ENCODE data around the gene ARHGAP5.
A peak's percentile ranks its signal among the peaks of the same experiment; 100 is the strongest.

ARHGAP5 gene, protein sequence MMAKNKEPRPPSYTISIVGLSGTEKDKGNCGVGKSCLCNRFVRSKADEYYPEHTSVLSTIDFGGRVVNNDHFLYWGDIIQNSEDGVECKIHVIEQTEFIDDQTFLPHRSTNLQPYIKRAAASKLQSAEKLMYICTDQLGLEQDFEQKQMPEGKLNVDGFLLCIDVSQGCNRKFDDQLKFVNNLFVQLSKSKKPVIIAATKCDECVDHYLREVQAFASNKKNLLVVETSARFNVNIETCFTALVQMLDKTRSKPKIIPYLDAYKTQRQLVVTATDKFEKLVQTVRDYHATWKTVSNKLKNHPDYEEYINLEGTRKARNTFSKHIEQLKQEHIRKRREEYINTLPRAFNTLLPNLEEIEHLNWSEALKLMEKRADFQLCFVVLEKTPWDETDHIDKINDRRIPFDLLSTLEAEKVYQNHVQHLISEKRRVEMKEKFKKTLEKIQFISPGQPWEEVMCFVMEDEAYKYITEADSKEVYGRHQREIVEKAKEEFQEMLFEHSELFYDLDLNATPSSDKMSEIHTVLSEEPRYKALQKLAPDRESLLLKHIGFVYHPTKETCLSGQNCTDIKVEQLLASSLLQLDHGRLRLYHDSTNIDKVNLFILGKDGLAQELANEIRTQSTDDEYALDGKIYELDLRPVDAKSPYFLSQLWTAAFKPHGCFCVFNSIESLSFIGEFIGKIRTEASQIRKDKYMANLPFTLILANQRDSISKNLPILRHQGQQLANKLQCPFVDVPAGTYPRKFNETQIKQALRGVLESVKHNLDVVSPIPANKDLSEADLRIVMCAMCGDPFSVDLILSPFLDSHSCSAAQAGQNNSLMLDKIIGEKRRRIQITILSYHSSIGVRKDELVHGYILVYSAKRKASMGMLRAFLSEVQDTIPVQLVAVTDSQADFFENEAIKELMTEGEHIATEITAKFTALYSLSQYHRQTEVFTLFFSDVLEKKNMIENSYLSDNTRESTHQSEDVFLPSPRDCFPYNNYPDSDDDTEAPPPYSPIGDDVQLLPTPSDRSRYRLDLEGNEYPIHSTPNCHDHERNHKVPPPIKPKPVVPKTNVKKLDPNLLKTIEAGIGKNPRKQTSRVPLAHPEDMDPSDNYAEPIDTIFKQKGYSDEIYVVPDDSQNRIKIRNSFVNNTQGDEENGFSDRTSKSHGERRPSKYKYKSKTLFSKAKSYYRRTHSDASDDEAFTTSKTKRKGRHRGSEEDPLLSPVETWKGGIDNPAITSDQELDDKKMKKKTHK (N-terminal part only)

DNA sequence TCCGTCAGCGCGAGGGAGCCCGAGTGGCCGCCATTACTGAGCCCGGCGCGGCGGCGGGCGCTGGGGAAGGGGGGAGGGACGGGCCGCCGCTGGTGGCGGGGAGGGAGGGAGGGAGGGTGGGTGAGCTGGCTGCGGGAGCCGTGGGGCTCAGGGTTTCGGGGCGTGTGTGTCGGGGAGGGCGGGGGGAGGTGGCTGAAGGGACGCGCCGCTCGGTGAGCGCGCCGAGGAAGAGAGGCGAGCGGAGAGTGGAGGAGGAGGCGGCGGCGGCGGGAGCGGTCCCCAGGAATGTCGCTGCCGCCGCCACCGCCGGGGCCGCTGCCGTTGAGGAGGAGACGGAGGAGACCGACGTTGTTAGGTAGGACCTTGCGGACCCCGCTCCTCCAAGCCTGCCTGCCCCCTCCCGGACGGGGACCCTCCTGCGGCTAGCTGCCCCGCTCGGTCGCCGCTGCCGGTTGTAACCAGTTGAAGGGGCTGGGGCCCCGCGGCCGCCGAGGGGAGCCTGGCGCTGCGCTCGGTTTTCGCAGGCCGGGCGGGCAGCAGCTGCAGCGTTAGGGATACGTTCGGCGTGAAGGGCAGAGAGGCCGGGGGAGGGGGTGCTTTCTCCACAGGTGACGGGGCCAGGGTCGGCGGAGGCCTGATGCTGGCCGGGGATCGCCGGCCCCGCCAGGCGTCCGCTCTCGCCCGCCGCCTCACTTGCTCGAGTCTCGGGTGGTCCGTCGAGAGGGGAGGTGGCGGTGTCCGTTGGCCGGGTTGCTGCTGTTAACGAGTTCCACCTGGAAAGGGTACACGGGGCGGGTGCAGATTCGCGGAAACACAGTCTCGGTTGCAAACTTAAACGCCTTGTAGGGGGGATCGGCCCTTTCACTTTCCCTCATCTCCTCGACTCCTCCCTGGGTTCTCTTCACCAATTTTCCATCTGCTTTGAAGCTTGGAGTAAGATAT lies at the start of gene ARHGAP5:
ARHGAP5 (plus strand) TSS at position 224 of the 942 bp plus-strand sequence. CDS start 13,366 bp downstream, outside the sequence.
- peak; percentile 27 for DNase-seq (ENCODE audit: insufficient read length, low spot score)
- FAIRE-seq: no peak

DNA sequence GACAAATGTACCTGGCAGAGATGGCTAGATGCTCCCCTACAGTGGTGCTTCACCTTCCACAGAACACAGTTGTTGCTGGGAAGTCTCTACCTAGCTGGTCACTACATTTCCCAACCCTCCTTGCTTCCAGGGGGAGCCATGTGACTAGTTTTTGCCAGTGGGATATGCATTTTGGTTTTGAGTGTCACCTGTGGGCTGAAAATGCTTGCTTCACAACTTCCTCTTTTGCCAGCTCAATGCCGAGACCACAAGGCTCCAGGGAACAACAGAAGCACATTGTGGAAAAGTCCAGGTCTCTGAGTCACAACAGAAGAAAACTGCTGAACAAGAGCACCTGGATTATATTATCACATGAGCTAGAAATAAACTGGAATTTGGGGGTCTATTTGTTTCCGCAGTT lies 48.5 kb upstream of the ARHGAP5 start:
- DNase-seq (ENCODE audit: insufficient read length, low spot score) (no peak), FAIRE-seq (no peak)

DNA sequence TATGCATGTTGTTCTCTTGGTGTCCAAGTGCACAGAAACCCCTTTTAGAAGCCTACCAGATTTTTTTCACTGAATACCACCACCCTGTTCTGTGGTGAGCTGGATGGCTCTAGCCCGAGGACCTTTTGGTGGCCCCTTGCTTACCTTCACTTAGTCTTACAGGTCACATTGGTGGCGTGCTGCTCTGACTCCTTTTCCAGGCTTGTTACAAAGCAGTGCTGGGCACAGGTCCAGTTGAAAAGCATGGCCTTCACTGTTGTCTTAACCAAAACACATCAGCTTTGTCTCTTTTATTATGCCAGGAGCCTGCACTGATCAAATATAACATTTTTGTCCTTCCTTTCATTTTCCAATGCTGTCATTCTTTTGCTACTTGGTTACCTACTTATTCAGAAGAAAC lies 43.6 kb upstream of the ARHGAP5 start:
- DNase-seq (ENCODE audit: insufficient read length, low spot score) (no peak), FAIRE-seq (no peak)

DNA sequence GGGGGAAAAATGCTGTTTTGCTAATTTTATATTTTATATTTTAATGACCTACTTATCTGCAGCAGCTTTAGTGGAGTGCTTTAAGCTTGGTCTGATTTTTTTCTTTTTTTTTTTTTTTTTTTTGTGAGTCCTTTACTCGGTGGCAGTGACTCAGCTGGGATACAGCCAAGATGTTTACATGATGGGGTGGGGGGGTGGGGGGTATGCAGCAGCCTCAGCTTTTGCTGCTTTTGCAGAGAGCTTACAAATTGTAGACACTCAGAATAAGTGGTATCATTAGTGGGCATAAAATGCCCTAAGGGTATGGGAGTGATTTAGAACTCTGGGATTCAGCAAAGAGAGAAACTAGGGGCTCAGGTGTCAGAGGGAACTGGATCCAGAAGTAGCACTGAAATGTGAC lies 38.2 kb upstream of the ARHGAP5 start:
- no peak for FAIRE-seq
- no peak for DNase-seq (ENCODE audit: insufficient read length, low spot score)

DNA sequence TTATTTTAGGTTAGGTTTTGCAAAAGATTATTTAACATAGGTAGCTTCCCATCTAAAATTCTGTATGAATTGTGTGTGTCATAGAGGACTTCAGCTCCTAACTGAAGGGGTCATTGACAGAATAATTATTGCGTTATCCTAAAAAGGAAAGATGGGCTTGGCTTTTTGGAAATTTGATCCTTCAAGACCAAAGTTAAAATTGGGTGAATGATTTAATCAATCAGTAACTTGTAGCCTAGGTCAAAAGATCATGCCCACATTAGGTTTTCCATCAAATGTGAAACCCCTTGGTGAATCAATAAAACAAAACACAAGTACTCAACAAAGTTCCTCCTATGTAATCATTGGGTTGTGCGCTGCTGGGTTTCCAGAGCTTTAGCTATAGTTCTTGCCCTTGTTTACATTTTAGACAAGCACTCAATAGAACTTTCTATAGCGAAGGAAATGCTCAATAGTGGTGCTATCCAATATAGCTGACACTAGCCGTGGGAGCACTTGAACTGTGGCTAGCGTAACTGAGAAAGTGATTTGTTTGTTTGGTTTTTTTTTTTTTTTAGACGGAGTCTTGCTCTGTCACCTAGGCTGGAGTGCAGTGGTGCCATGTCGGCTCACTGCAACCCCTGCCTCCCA lies 37.6 kb upstream of the ARHGAP5 start:
- no peak for DNase-seq (ENCODE audit: insufficient read length, low spot score)
- FAIRE-seq: no peak

DNA sequence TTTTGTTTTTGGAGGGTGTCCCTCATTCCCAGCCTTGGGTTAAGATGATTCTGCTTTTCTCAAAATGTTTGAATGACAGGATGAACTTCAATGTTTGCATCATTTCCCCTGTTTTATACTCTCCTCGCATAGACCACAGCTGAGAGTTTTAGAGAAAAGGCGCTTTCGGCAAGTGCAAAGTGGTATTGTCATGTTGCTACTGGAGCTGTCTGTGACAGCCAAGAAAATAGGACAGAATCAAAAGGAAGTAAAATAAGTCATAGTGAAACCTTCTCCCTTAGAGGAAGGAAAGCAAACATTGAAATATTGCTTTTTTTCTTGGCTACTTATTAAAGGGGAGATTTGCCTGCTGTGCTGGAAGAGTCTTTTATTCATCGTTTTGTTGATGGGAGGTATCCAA lies 33.5 kb upstream of the ARHGAP5 start:
- DNase-seq (ENCODE audit: insufficient read length, low spot score): no peak
- no peak for FAIRE-seq

DNA sequence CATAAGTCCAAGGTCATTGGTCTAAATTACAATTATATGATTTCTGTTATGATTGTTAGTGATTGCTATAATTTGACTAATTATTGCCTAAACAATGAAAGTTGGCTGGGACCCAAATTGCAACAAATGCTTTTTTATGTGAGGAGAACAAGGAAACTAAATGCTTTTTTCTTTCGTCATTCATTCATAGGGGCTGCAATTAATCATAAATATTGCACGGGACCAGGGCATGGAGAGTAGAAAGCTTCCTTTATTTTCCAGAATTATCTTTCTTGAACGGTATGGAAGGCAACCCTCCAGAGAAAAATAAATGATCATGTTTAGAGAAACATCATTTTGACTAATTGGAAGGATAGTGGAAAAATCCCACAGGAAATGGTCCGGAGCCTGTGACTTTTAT lies 32.6 kb upstream of the ARHGAP5 start:
- DNase-seq (ENCODE audit: insufficient read length, low spot score): no peak
- no peak for FAIRE-seq

DNA sequence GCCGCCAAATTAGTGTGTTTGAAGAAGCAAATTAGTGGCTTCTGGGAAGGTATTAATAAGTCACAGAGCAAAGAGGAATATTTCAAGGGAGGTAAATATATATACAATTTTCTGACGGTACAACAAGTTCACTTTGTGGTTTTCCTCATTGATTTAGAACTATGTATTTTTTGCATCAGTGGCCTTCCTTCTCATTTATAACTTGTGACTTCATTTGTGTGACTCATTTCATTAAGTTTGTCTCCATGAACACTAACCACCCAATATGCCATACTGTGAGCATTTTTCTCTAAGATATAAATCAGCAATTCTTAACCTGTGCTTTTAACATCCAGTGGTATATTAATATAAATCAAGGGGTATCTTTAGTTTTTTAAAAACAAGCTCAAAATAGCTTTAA lies 29.3 kb upstream of the ARHGAP5 start:
- DNase-seq (ENCODE audit: insufficient read length, low spot score) (no peak), FAIRE-seq (no peak)

DNA sequence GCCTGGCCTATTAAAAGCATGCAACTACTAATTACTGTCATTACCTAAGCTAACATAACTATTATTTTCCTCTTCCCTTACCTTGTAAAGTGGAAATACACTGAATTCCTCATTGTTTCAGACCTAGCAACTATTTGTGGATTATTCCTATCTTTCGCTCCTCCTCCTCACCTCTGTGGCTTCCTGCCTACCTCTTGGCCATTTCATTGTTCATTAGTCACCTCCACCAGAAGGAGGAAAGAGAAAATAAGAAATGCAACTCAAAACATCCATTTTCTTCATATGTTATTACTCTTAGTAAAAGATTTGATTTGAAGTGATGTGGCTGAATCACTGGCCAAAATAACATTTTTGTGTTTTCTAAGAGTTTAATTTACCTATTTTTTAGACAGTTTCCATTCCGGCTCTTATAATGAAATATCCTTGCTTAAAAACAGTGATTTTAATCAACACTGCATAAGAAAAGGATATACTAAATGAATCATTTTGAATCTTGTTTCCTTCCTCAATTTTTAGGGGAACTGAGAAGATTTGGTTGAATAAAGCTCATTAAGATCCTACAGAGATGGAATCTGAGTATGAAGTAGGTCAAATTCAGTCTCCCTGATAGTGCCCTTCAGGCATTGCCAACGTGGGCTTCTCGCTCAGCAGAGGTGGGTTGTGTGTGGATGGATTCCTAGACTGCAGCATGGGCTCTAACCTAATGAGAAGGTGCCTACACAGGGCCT lies 27.6 kb upstream of the ARHGAP5 start:
- FAIRE-seq: no peak
- DNase-seq (ENCODE audit: insufficient read length, low spot score): no peak

DNA sequence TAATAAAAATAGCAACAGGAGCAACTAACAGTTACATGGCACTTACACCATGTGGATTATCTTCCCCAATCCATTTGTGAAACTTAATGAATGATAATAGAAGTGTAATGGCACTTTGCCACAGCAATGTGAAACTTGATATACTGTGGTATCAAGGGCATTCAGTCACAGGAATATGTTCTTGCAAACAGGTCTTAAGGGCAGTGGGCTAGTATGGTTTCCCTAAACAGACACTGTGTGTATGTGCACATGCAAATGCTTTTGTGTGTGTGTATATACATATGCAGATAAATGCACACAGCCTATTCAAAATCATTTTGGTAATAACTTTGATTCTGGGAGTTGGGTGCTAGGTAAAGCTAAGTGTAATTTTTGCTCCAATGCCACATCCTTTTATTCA lies 26.2 kb upstream of the ARHGAP5 start:
- FAIRE-seq (no peak), DNase-seq (ENCODE audit: insufficient read length, low spot score) (no peak)

DNA sequence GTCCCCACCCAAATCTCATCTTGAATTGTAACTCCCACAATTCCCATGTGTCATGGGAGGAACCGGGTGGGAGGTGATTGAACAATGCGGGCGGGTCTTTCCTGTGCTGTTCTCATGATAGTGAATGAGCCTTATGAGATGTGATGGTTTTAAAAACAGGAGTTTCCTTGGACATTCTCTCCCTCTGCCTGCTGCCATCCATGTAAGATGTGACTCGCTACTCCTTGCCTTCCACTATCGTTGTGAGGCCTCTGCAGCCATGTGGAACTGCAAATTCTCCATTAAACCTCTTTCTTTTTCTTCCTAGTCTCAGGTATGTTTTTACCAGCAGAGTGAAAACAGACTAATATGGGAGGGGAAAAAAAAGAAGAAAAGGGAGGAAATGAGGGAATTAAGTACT lies 22.6 kb upstream of the ARHGAP5 start:
- no peak for FAIRE-seq
- DNase-seq (ENCODE audit: insufficient read length, low spot score): no peak

DNA sequence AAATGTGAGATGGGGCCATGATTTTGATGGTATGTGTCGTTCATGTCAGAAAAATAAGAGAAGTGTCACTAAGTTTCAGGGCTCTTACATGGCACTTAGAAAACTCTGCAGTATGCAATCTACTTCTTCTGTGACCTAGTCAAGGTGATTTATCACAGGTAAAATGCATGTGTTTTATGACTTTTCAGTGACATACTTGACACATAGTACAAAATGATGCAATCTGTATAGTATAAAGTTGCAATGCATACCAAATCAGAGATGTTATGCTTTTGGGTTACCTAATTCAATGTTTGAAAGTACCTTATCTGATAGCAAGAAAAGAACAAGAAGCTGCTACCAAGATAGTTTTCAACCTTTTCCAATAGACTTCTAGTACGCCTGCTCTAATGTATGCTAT lies 21.9 kb upstream of the ARHGAP5 start:
- DNase-seq (ENCODE audit: insufficient read length, low spot score) (no peak), FAIRE-seq (no peak)

DNA sequence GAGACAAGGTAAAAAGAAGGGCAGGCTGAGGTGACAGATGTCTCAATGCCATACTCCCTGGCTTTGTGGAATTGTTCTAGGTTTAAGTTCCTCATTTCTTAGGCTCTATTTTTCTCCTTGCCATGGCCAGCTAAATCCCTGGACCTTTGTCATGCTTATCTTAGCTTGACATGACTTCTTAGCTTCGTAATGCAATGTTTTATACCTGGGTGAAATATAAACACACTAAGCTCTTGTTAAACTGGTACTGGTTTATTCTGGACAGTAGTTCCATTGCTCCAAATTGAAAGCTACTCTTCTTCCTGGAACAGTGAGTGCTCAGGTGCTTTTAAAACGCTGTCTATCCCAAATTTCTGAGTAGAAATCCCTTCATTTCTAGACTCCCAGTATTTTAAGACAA lies 17.4 kb upstream of the ARHGAP5 start:
- DNase-seq (ENCODE audit: insufficient read length, low spot score): no peak
- FAIRE-seq: no peak

DNA sequence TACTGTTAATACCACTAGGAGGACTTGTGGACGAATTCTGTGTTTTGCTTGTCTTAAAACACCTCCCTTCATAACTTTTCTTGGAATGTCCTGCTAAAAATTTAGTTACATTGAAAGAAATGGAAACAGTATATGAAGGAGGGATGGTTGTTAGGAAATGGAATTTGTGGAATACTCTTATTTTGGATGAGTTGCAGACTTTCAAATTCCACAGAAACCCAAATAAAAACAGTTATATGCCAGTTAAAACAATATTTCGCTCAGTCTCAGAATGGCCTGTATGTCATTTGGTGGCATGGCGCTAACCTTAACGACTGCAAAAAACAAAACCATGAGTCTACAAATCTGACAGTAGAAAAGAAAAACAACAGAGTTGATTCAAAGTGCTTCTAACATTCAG lies 12.2 kb upstream of the ARHGAP5 start:
- no peak for DNase-seq (ENCODE audit: insufficient read length, low spot score)
- FAIRE-seq: no peak

DNA sequence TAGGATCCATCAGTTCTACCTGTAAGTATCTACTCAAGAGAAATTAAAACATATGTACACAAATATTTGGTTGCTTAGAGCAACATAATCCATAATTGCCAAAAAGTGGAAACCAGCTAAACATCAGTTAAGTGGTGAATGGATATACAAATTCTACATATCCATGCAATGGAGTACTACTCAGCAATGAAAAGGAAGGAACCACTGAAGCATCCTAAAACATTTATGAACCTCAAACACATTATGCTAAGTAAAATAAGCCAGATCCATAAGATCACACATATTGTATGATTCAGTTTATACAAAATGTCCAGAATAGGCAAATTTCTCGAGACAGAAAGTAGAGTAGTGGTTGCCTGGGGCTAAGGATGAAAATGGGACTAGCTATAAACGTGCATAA lies 8.4 kb upstream of the ARHGAP5 start:
- FAIRE-seq: no peak
- DNase-seq (ENCODE audit: insufficient read length, low spot score): no peak

DNA sequence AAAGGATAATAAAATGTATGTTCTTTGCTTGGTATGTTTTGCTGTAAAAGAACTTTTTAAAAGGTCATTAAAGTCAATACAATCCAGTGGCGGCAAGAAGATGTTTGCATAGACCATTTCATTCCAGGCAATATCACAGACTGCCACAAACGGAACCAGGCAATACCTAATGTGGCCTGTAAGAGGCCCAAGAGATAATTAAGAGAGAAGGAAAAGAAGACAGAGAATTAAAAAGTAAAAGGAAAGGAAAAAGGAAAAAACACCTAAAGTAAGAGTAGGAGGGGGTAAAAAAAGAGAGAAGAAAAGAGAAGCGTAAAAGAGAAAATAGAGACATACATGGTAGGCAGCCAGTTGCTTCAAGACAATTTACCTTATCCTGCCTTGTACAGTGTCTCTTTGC lies 6.8 kb upstream of the ARHGAP5 start:
- DNase-seq (ENCODE audit: insufficient read length, low spot score) (no peak), FAIRE-seq (no peak)

DNA sequence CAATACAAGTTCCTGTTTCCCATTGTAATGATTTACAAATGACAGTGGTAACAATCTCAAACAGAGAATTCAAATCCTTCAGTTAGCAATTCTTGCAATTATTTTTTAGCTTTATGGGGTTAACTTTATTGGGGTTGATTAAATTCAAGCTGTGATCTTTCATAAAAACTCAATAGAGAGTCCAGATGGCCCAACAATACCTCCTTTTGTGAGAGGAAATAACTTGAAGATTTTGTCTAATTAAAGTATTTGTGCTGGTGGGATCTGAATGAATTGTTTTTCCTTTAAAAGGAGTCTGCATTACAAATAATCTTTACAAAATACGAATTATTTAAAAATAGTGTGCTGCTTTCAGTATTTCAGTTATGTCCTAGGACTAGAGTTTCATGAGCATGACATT lies 4.4 kb upstream of the ARHGAP5 start:
- FAIRE-seq (no peak), DNase-seq (ENCODE audit: insufficient read length, low spot score) (no peak)

DNA sequence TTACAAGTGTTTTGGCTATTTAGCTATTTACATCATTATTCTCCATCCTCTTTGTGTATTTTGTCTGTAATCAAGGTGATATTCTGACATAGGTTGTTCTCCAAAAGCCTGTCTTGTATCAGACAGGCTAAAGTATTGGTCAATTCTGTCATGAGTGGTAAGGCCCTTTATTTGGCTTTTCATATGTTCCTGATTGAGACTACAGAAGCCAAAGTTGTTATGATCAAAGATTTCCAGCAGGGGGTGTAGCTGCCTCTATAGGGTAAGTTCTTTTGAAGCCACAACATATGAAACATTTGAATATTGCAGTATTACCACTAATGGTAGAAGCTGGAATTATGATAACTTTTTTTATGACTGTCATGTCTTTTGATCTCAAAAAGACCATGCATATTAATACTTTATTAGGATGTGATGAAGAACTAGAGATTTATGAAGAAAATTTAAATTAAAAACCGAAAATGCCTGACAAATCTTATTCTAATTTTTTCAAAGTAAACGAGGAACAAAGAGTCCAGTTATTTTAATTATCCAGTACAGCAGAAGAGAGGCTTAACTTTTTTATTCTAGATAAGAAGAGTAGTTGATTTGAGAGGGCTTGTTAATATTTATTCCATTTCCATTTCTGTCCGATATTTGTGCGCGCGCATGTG lies 3.4 kb upstream of the ARHGAP5 start:
- FAIRE-seq (peak; percentile 81), DNase-seq (ENCODE audit: insufficient read length, low spot score) (peak; percentile 39)
